Measurements from ENCODE around the gene RNF213.
"Not testable (repeated sequence)": the region's sequence is repeated elsewhere in the genome, so short reads cannot be mapped to it uniquely, and the experiment has no call there.

RNF213 gene

GRCh38 chr17:80272366-80272765 lies 11.7 kb downstream of the RNF213 start:
- DNase-seq, result no peak

- no peak for DNase-seq
Observed at GRCh38 chr17:80274331-80274730, 13.7 kb downstream of the RNF213 start.

- no peak for DNase-seq
Observed at GRCh38 chr17:80274871-80275449, 14.3 kb downstream of the RNF213 start.

GRCh38 chr17:80275857-80276256 lies 15.2 kb downstream of the RNF213 start:
- not testable (repeated sequence) for DNase-seq

GRCh38 chr17:80277751-80278671 lies 17.4 kb downstream of the RNF213 start:
- DNase-seq, result no peak

- no peak for DNase-seq
Observed at GRCh38 chr17:80279895-80280294, 19.2 kb downstream of the RNF213 start.

GRCh38 chr17:80281516-80281915 lies 20.9 kb downstream of the RNF213 start:
- DNase-seq, result no peak

- no peak for DNase-seq
Observed at GRCh38 chr17:80283116-80283852, 22.6 kb downstream of the RNF213 start.

- no peak for DNase-seq
Observed at GRCh38 chr17:80284631-80285030, 24.0 kb downstream of the RNF213 start.

- DNase-seq, result no peak
Observed at GRCh38 chr17:80285237-80285920, 24.7 kb downstream of the RNF213 start.

- DNase-seq, result no peak
Observed at GRCh38 chr17:80286638-80286960, 25.9 kb downstream of the RNF213 start.

- DNase-seq, result no peak
Observed at GRCh38 chr17:80287038-80287437, 26.4 kb downstream of the RNF213 start.

GRCh38 chr17:80287806-80288567 lies 27.3 kb downstream of the RNF213 start:
- no peak for DNase-seq

- DNase-seq, result no peak
Observed at GRCh38 chr17:80289616-80290015, 29.0 kb downstream of the RNF213 start.

- DNase-seq, result no peak
Observed at GRCh38 chr17:80290156-80290555, 29.5 kb downstream of the RNF213 start.

GRCh38 chr17:80291260-80291659 lies 30.6 kb downstream of the RNF213 start:
- no peak for DNase-seq

- no peak for DNase-seq
Observed at GRCh38 chr17:80291691-80292487, 31.2 kb downstream of the RNF213 start.

GRCh38 chr17:80292521-80292971 lies 31.9 kb downstream of the RNF213 start:
- DNase-seq, result no peak

GRCh38 chr17:80294210-80294609 lies 33.6 kb downstream of the RNF213 start:
- no peak for DNase-seq

- DNase-seq, result no peak
Observed at GRCh38 chr17:80294653-80295052, 34.0 kb downstream of the RNF213 start.

- no peak for DNase-seq
Observed at GRCh38 chr17:80295146-80295545, 34.5 kb downstream of the RNF213 start.
